Bronchial epithelial cell (primary cell): ENCODE measurements around the gene LIN7A. TPM values are rescaled to one million over a fixed set of nuclear protein-coding genes. Genes with fewer than 3 reads are reported as not detected.

Experiments used
- DNase-seq: peaks from one replicate; pipeline ENCODE4 v3.0.0-alpha.2; 2010; ENCODE audit warnings: low read depth
- FAIRE-seq: peaks from 2 replicates; lab custom pipeline; 2011; peaks lifted over from hg19 to GRCh38; lab: Jason Lieb, UNC
- H3K27me3 ChIP-seq: 2 replicates; pipeline ENCODE4 v1.5.1; 2011; ENCODE audit warnings: low read length; ENCODE audit not compliant: control insufficient read depth, insufficient read depth
- H3K36me3 ChIP-seq: 2 replicates; pipeline ENCODE4 v1.5.1; 2011; ENCODE audit warnings: low read length; ENCODE audit not compliant: control insufficient read depth, insufficient read depth
- H3K4me3 ChIP-seq: 2 replicates; pipeline ENCODE4 v1.5.1; 2011; ENCODE audit warnings: mild to moderate bottlenecking, low read depth, low read length, control low read depth
- total RNA-seq: library from RNA; depleted of rRNA; stranded (reverse); fragments of >200 nt; gene quantifications from 2 replicates; pipeline ENCODE4 v1.2.1, GENCODE V29; 2014
- TF ChIP-seq, protein P1 (sequence below): IDR thresholded peaks from 2 replicates; pipeline ENCODE4 v1.5.1; 2011; ENCODE audit warnings: mild to moderate bottlenecking, moderate library complexity, low read length, control low read depth, inconsistent platforms; ENCODE audit not compliant: insufficient read depth, severe bottlenecking

Gene LIN7A
- total RNA-seq, 1 donor from 2014 or later: under 0.01 TPM

DNA sequence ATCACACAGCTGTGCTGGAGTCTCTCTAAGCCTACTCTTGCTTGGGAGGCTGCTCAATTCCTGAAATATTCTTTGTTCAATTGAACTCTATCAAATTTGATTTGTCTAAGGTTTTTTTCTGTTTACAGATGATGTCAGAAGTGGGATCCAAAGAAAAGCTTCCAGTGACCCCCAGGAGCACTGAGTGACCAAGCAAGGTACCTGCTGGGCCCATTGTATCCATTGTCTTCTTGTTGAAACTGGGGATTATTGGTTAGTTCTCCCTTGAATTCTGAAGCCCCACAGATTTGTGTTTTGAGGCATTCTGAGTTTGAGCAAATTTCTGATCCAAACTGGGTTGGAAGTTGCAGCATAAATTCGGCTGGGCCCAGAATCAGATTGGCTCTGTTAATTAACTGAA lies 156.4 kb downstream of the LIN7A start:
- Histone ChIP-seq H3K4me3 (no peak overlapping the region), H3K27me3 (no peaks in the 10 kb centered on the region), H3K36me3 (no peaks in the 10 kb centered on the region)
- TF ChIP-seq, protein P1, sequence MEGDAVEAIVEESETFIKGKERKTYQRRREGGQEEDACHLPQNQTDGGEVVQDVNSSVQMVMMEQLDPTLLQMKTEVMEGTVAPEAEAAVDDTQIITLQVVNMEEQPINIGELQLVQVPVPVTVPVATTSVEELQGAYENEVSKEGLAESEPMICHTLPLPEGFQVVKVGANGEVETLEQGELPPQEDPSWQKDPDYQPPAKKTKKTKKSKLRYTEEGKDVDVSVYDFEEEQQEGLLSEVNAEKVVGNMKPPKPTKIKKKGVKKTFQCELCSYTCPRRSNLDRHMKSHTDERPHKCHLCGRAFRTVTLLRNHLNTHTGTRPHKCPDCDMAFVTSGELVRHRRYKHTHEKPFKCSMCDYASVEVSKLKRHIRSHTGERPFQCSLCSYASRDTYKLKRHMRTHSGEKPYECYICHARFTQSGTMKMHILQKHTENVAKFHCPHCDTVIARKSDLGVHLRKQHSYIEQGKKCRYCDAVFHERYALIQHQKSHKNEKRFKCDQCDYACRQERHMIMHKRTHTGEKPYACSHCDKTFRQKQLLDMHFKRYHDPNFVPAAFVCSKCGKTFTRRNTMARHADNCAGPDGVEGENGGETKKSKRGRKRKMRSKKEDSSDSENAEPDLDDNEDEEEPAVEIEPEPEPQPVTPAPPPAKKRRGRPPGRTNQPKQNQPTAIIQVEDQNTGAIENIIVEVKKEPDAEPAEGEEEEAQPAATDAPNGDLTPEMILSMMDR: no peak
- no peak for FAIRE-seq
- no peak for DNase-seq

DNA sequence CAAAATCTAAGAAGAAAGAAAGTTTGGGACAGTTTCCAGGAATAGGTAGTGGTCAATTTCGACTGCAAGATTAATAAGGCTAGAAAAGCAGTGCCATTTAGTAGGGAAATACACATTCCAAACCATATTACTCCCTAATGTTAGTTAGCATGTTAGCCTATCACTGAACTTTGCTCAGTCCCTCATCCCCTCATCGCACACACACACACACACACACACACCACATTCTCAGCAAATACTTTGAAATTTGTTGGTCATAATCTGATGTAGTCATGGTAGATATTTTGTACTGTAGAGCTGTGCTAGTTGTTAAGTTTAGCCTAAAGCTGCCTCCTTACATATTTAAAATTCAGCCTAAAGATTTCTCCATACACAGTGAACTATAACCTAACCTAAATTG lies 157.0 kb downstream of the LIN7A start:
- Histone ChIP-seq H3K27me3 (no peaks in the 10 kb centered on the region), H3K4me3 (no peak overlapping the region), H3K36me3 (no peaks in the 10 kb centered on the region)
- DNase-seq (no peak), FAIRE-seq (no peak)
- TF ChIP-seq, protein P1: no peak

DNA sequence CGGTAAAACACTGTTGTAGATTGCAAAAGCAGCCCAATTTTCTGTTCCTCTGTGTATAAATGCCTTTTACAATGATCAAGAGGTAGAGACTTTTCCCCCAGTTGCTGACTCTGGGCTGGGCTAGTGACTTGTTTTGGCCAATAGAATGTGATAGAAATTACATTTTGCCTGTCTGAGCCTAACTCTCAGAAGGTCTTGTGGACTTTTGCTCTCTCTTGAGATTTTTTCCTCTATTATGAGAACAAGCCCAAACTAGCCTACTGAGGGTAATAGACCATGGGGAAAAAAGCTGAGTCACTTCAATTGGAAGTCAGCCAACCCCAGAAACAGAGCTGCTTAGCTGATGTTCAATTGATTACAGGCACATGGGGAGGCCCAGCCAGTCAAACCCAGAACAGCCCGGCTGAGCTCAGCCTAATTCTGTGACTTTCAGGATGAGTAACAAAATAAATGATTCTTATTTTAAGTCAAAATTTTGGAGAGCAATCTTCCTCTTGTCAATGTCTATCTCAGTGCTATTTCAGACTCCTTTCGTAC lies 159.7 kb downstream of the LIN7A start:
- no peaks in the 10 kb centered on the region for H3K27me3 ChIP-seq

DNA sequence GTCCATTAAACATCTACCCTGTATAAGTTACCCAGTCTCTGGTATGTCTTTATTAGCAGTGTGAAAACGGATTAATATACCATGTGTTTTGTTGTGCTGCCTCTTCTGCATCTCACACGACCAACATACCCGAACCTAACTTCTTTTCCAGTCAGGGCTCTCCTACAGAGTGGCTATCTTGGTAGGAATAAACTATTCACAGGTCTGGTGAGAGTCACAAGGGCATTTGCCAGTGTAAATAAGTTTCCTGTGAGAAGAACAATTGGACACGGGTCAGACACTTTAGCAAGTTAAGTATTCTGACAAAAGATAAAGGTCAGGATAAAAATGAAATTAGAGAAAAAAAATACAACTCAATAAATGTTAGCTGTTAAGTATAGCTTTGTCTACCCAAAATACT lies 160.1 kb downstream of the LIN7A start:
- Histone ChIP-seq H3K4me3 (no peak overlapping the region), H3K27me3 (no peaks in the 10 kb centered on the region), H3K36me3 (no peaks in the 10 kb centered on the region)
- no peak for FAIRE-seq
- peak; percentile 8 for DNase-seq
- TF ChIP-seq, protein P1: no peak

More for the DNA sequence above, 159.7 kb downstream of the LIN7A start:
- no peak overlapping the region for H3K4me3 ChIP-seq
- no peaks in the 10 kb centered on the region for H3K36me3 ChIP-seq
- FAIRE-seq (no peak), DNase-seq (peak; percentile 99)
- TF ChIP-seq, protein P1: no peak

GRCh38 chr12:80776706-80777105 lies 161.0 kb downstream of the LIN7A start:
- H3K4me3 ChIP-seq: no peak overlapping the region
- TF ChIP-seq, protein P1: no peak
- no peaks in the 10 kb centered on the region for H3K27me3 ChIP-seq
- no peaks in the 10 kb centered on the region for H3K36me3 ChIP-seq
- no peak for FAIRE-seq
- peak; percentile 52 for DNase-seq

DNA sequence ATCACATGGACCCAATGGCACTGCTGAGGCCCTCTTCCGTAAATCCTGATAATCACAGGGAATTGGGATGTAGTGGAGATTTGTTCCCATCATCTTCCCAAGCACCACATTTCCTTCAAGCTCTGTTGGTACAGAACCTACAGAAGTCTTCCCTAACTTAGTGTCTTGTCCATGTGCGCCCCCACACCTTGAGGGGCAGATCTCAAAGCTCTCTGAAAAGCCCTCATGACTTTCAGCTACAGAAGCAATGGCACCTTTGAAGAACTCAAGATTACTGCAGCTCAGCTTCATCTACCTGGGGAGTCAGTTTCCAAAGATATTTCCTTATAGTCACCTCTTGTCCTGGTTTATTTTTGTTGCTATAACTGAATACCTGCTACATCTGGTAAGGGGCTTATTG lies 166.8 kb downstream of the LIN7A start:
- TF ChIP-seq, protein P1: no peak
- DNase-seq: no peak
- no peaks in the 10 kb centered on the region for H3K27me3 ChIP-seq
- no peak overlapping the region for H3K4me3 ChIP-seq
- no peak for FAIRE-seq
- no peaks in the 10 kb centered on the region for H3K36me3 ChIP-seq
